HG03025 (cell line): Measurements from ENCODE around the gene NSF.
"Not testable (repeated sequence)": the region's sequence is repeated elsewhere in the genome, so short reads cannot be mapped to it uniquely, and the experiment has no call there.

ENCODE experiments used
- ATAC-seq: cut with Tn5 transposase; IDR thresholded peaks from one replicate; pipeline ENCODE4 v1.9.1; 2021; ENCODE audit warnings: mild to moderate bottlenecking, moderate library complexity; ENCODE audit not compliant: unreplicated experiment, low FRiP score

NSF gene

GRCh38 chr17:46627452-46627851, 37.0 kb downstream of the NSF start:
- ATAC-seq, result not testable (repeated sequence)

GRCh38 chr17:46628753-46629436, 38.4 kb downstream of the NSF start:
- not testable (repeated sequence) for ATAC-seq

- ATAC-seq, result not testable (repeated sequence)
Observed at GRCh38 chr17:46632146-46632545, 41.7 kb downstream of the NSF start.

- ATAC-seq, result not testable (repeated sequence)
Observed at GRCh38 chr17:46634844-46635243, 44.4 kb downstream of the NSF start.

- ATAC-seq, result not testable (repeated sequence)
Observed at GRCh38 chr17:46641861-46642656, 51.6 kb downstream of the NSF start.

- ATAC-seq, result not testable (repeated sequence)
Observed at GRCh38 chr17:46647251-46647650, 56.8 kb downstream of the NSF start.

- not testable (repeated sequence) for ATAC-seq
Observed at GRCh38 chr17:46647688-46648278, 57.3 kb downstream of the NSF start.

- ATAC-seq, result not testable (repeated sequence)
Observed at GRCh38 chr17:46649246-46649645, 58.8 kb downstream of the NSF start.

- not testable (repeated sequence) for ATAC-seq
Observed at GRCh38 chr17:46652024-46652643, 61.7 kb downstream of the NSF start.

- not testable (repeated sequence) for ATAC-seq
Observed at GRCh38 chr17:46658235-46658634, 67.8 kb downstream of the NSF start.

GRCh38 chr17:46659702-46660101, 69.2 kb downstream of the NSF start:
- ATAC-seq, result not testable (repeated sequence)

GRCh38 chr17:46663123-46663522, 72.7 kb downstream of the NSF start:
- not testable (repeated sequence) for ATAC-seq

- not testable (repeated sequence) for ATAC-seq
Observed at GRCh38 chr17:46663552-46663951, 73.1 kb downstream of the NSF start.

GRCh38 chr17:46665969-46666368, 75.5 kb downstream of the NSF start:
- ATAC-seq, result not testable (repeated sequence)

GRCh38 chr17:46670789-46671188, 80.3 kb downstream of the NSF start:
- ATAC-seq, result not testable (repeated sequence)

- not testable (repeated sequence) for ATAC-seq
Observed at GRCh38 chr17:46672777-46673176, 82.3 kb downstream of the NSF start.

- not testable (repeated sequence) for ATAC-seq
Observed at GRCh38 chr17:46677819-46678218, 87.3 kb downstream of the NSF start.

GRCh38 chr17:46683653-46684052, 93.2 kb downstream of the NSF start:
- not testable (repeated sequence) for ATAC-seq

GRCh38 chr17:46685284-46685683, 94.8 kb downstream of the NSF start:
- ATAC-seq, result not testable (repeated sequence)

- ATAC-seq, result not testable (repeated sequence)
Observed at GRCh38 chr17:46692196-46692595, 101.7 kb downstream of the NSF start.

GRCh38 chr17:46693283-46693682, 102.8 kb downstream of the NSF start:
- ATAC-seq, result not testable (repeated sequence)
